NOMO-1 treated with DMSO at 0.1 percent for 48 hours (cell line): Measurements from ENCODE around the gene TMEM33.
A peak's percentile ranks its signal among the peaks of the same experiment; 100 is the strongest.

ENCODE experiments used
- DNase-seq: peaks from one replicate; lab custom pipeline; 2025; ENCODE audit not compliant: unreplicated experiment; lab: John Stamatoyannopoulos, UW

TMEM33 gene

GRCh38 chr4:41939016-41939626 is 3.9 kb downstream of the TMEM33 start:
- DNase-seq, result peak; percentile 86

DNA sequence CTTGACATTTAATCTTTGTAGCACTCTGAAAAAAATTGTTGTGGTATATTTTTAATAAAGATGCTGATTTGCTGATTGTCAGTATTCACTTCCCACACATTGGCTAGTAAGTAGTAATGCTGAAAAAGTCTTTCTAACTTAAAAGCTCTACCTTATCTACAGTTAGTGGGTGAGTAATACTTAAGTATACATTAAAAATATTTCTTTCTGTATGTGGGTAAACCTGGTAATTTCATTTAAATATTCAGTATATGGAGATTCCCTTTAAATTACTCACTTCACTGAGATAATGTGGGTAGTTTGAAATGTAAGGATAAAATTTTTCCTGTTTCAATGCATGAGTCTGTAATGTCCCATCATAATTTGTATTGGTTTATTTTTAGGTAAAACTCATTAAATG is 5.6 kb downstream of the TMEM33 start:
- DNase-seq, result no peak

- DNase-seq, result no peak
These were observed 8.3 kb downstream of the TMEM33 start for GRCh38 chr4:41943506-41943905.

GRCh38 chr4:41944089-41944488 is 8.9 kb downstream of the TMEM33 start:
- DNase-seq, result no peak

- no peak for DNase-seq
These were observed 14.3 kb downstream of the TMEM33 start for GRCh38 chr4:41949531-41949930.

- DNase-seq, result peak; percentile 16
These were observed 22.4 kb downstream of the TMEM33 start for GRCh38 chr4:41957634-41958033.

- DNase-seq, result no peak
These were observed 27.9 kb downstream of the TMEM33 start for GRCh38 chr4:41963105-41963504.

GRCh38 chr4:41964401-41964800 is 29.2 kb downstream of the TMEM33 start:
- DNase-seq, result no peak

- no peak for DNase-seq
These were observed 32.2 kb downstream of the TMEM33 start for GRCh38 chr4:41967392-41967791.

DNA sequence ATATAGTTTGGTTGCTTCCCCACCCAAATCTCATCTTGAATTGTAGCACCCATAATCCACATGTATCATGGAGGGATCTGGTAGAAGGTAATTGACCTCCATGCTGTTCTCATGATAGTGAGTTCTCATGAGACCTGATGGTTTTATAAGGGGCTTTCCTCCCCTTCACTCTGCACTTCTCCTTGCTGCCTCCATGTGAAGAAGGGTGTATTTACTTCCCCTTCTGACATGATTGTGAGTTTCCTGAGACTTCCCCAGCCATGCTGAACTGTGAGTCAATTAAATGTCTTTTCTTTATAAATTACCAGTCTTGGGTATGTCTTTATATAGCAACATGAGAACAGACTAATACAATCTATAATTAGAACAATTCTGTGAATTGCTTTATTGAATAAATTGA is 34.4 kb downstream of the TMEM33 start:
- DNase-seq, result peak; percentile 13

DNA sequence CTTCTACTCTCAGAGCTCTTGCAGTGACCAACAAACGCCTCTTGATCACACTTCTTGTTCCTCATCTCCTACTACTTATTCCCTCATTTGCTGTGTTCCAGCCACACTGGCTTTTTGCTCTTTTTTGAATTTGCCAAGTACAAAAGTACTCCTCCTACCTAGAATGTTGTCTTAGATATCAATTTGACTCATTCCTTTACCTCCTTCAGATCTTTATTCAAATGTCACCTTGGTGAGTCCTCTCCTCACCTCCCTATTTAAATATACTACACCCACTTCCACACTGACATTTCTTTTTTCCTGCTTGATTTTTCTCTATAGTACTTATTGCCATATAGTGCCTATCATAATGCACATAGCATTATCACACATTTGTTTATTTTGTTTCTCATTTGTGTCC is 40.1 kb downstream of the TMEM33 start:
- DNase-seq, result no peak

- no peak for DNase-seq
These were observed 41.7 kb downstream of the TMEM33 start for GRCh38 chr4:41976775-41977516.

DNA sequence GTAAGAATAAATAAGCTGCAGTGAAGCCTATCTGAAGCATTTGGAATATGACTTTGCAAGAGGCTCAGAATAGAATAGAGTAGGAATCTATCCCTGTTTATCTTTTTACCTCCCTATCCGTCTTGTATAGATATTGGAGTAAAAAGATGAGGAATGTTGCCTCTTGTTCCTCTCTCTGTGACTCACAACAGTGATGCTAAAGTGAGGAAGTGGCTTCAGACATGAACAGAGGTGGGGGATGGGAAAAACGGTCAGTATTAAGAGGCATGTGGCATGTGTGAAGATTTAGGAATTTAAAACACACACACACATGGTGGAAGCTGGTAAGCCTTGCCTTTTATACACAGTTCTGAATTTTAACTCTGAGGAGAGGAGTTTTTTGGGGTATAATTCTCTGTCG is 42.5 kb downstream of the TMEM33 start:
- DNase-seq, result peak; percentile 50

DNA sequence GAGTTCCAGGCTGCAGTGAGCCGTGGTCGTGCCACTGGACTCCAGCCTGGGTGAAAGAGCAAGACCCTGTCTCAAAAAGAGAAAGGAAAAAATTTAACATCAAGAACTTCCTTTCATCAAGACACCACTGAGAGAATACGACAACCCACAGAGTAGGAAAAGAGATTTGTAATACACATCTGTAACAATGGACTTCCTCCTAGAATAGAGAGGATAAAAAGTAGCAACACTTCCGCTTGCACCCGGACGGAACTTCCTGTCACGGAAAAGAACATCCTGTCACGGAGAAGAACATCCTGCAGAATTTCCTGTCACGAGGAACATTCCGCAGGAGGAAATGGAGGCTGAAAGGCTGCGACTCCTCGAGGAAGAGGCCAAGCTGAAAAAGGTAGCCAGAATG is 46.2 kb downstream of the TMEM33 start, which contains the start of gene DCAF4L1:
DCAF4L1 (plus strand) TSS at position 301 of the 400 bp plus-strand sequence; CDS start at position 338, 37 bp downstream.
- no peak for DNase-seq

DNA sequence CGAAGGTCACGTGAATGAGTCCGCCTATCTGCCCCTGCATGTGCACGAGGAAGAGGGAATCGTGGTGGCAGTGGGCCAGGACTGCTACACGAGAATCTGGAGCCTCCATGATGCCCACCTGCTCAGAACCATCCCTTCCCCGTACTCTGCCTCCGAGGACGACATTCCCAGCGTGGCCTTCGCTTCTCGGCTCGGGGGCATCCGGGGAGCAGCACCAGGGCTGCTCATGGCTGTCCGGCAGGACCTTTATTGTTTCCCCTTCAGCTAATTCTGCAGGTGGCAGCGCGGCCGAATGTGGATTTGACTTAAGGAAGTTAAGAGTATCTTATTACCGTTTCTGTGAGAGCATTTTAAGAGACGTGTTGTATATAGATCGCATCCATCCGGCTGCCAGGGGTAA is 47.5 kb downstream of the TMEM33 start:
- DNase-seq, result no peak

DNA sequence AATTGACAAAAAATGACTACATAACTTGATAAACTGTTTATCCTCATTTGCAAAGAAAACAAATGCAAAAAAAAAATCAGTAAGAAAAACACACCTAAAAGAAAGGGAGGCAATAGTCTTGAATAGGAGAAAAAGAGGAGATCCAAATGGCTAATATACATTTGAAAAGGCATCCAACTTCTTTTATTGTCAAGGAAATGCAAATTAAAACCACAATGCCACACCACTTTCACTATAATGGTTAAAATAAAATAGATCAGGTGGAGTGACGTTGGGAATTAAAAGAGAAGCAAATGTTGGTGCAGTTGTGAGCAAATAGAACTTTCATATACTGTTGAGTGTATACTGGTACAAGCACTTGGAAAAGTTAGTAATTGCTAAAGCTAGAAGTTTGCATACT is 49.9 kb downstream of the TMEM33 start:
- no peak for DNase-seq

DNA sequence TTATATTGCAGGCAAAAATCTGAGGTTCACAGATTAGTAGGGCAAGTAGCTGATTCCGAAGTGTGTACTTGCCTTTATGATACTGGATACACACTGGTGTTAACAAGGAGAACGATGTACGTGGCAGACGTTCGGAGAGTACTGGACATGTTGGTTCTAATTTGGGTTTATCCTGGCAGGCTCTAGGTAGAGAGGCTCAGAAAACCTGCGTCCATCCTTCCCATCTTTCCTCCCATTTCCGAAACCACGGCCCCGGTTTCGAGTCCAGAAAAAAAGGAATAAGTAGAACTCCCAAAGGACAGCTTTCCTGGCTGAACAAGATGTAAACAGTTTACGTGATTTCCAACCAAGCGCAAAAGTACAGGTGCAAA is 54.8 kb downstream of the TMEM33 start:
- no peak for DNase-seq

DNA sequence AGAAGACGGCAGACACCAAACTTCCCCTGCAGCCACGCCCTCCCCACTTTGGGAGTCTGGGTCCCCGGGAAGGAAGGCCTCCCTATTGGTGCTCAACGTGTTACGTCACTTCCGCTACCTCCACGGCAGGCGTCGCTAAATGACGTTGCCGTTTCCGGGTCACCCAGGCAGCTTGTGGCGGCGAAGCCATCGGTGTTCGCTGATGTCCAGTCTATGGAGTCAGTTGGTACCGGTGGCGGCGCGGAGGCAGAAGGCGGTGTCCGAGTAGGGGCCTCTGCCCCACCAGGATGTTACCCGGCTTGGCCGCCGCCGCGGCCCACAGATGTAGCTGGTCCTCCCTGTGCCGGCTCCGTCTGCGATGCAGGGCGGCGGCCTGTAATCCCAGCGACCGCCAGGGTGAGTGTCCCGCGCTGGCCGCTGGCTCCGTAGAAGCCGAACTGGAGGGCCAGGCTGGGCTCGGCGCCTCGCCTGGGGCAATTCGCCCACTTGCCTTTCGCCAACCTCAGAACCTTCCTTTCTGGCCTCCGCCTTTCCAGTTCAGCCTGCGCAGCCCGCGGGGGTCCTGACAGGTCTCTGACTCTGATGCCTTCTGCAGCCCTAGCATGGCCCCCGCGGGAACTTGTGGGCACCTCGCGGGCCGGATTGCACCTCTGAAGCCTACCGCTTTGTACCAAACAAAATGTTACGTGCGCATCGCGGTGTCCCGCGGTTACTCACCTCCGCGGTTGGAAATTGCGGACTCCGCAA is 55.3 kb downstream of the TMEM33 start, which contains the start of gene SLC30A9:
SLC30A9 (plus strand) TSS at position 166 of the 747 bp plus-strand sequence; CDS start at position 288, 122 bp downstream.
- peak; percentile 96 for DNase-seq

DNA sequence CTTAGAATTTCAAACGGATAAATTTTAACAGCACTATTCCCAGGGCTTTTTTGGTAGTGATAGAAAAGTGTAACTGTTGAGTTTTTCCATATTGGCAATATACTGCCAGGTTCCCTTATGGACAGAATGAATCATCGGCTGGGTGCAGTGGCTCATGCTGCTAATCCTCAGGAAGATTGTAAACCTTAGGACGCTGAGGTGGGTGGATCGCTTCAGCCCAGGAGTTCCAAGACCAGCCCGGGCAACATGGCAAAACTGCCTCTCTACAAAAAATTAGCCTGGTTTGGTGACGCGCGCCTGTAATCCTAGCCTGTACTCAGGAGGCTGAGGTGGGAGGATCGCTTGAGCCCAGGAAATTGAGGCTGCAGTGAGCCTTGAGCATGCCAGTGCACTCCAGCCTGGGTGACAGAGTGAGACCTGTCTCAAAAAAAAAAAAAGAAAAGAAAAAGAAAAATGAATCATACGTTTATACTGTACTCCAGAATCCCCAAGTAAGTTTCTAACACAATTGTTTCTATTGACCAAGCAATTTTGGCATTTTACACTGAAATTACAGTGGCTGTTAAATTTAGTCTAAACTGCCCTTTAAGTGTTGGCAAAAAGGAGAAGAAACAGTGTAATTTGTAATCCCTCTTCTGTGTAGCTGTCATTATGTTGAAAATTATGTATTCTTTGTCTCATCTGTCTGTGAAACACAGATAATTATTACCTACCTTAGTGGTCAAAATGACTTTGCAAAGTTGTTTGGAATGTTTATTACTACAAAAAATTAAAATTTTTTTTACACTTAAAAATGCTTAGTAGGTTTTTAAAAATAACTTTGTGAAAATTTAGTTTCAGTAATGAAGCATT is 56.9 kb downstream of the TMEM33 start:
- peak; percentile 24 for DNase-seq

DNA sequence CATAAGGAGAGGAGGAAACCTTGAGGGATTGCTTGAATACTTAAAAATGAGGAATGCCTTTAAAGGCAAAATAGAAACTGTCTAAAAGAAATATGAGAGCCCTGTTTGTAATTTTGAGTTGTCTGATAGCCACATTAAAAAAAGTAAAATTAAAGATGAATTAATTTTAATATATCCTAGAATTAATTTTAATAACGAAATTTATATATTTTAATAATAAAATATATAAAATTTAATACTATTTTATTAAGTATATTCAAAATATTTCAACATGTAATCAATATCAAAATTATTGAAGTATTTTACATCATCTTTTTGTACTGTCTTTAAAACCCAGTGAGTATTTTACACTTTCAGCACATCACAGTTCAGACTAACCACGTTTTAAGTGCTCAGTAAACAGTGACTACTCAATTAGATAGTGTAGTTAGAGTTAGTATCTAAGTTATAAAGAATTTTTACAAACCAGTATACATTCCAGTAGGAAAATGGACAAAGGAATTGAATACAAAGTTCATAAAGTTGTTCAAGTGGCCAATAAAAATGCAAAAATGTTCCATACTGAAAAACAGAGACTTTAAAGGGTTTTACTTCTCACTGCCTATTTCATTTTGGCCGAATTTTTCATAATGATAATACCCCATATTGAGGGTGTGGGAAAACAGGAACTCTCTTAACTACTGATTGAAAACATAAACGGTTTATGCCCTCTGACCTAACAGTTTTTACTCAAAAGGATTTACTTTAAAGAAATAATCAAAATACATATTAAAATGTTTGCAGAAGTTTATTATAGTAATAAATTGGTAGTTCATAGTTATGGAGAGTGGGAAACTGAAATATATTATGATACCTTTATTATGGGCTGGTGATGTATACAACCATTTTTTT is 58.0 kb downstream of the TMEM33 start:
- DNase-seq, result no peak
